GM12892 (cell line): ENCODE measurements around the gene ZNF280C.
A peak's percentile ranks its signal among the peaks of the same experiment; 100 is the strongest.
"Not testable (repeated sequence)": the region's sequence is repeated elsewhere in the genome, so short reads cannot be mapped to it uniquely, and the experiment has no call there.

ENCODE experiments used
- DNase-seq: peaks from one replicate; pipeline ENCODE4 v3.0.0; 2011; ENCODE audit not compliant: insufficient read length
- FAIRE-seq: peaks from 2 replicates; lab custom pipeline; 2011; peaks lifted over from hg19 to GRCh38; lab: Jason Lieb, UNC
- POLR2A ChIP-seq: IDR thresholded peaks from 2 replicates; pipeline ENCODE4 v1.6.1; 2011; ENCODE audit warnings: low read depth, low read length, control low read depth
- POLR2AphosphoS5 ChIP-seq: IDR thresholded peaks from 2 replicates; pipeline ENCODE4 v1.6.1; 2011; ENCODE audit warnings: low read depth, low read length, control low read depth
- TAF1 ChIP-seq: IDR thresholded peaks from 2 replicates; pipeline ENCODE4 v1.6.1; 2011; ENCODE audit warnings: low read depth, mild to moderate bottlenecking, control low read depth, low read length, borderline replicate concordance

The ZNF280C gene

GRCh38 chrX:130253916-130254315 is 14.8 kb downstream of the ZNF280C start:
- TF ChIP-seq POLR2AphosphoS5: no peak
- TF ChIP-seq TAF1: no peak
- no peak for TF ChIP-seq POLR2A
- no peak for DNase-seq
- no peak for FAIRE-seq

- DNase-seq: no peak
- no peak for FAIRE-seq
- TF ChIP-seq POLR2AphosphoS5 (no peak), TAF1 (no peak), POLR2A (no peak)
Measured at GRCh38 chrX:130251671-130252070, 17.0 kb downstream of the ZNF280C start.

GRCh38 chrX:130247996-130248395 is 20.7 kb downstream of the ZNF280C start:
- DNase-seq (no peak), FAIRE-seq (no peak)
- TF ChIP-seq TAF1 (no peak), POLR2A (no peak), POLR2AphosphoS5 (no peak)

GRCh38 chrX:130246084-130246483 is 22.6 kb downstream of the ZNF280C start:
- no peak for FAIRE-seq
- DNase-seq: no peak
- TF ChIP-seq POLR2AphosphoS5: no peak
- TF ChIP-seq TAF1: no peak
- TF ChIP-seq POLR2A: no peak

- FAIRE-seq: no peak
- TF ChIP-seq POLR2A (no peak), POLR2AphosphoS5 (no peak), TAF1 (no peak)
Measured at GRCh38 chrX:130245441-130245840, 23.3 kb downstream of the ZNF280C start.

GRCh38 chrX:130231184-130231583 is 37.5 kb downstream of the ZNF280C start:
- FAIRE-seq, DNase-seq: not testable (repeated sequence)

More at GRCh38 chrX:130245441-130245840, 23.3 kb downstream of the ZNF280C start:
- DNase-seq: no peak

GRCh38 chrX:130228871-130229270 is 39.8 kb downstream of the ZNF280C start:
- FAIRE-seq (peak; percentile 24), DNase-seq (no peak)
- TF ChIP-seq POLR2A: no peak
- no peak for TF ChIP-seq POLR2AphosphoS5
- TF ChIP-seq TAF1: no peak

- DNase-seq (no peak), FAIRE-seq (peak; percentile 17)
Measured at GRCh38 chrX:130224810-130225209, 43.9 kb downstream of the ZNF280C start.

GRCh38 chrX:130216320-130216719 is 52.4 kb downstream of the ZNF280C start:
- DNase-seq: no peak
- no peak for TF ChIP-seq TAF1
- TF ChIP-seq POLR2A: no peak
- no peak for TF ChIP-seq POLR2AphosphoS5
- FAIRE-seq: peak; percentile 77

More at GRCh38 chrX:130224810-130225209, 43.9 kb downstream of the ZNF280C start:
- TF ChIP-seq POLR2A (no peak), TAF1 (no peak), POLR2AphosphoS5 (no peak)

GRCh38 chrX:130213376-130213775 is 55.3 kb downstream of the ZNF280C start:
- DNase-seq: no peak
- TF ChIP-seq TAF1: no peak
- no peak for TF ChIP-seq POLR2AphosphoS5
- TF ChIP-seq POLR2A: no peak
- FAIRE-seq: no peak

GRCh38 chrX:130212371-130212770 is 56.3 kb downstream of the ZNF280C start:
- TF ChIP-seq POLR2A: no peak
- no peak for TF ChIP-seq TAF1
- no peak for TF ChIP-seq POLR2AphosphoS5
- no peak for FAIRE-seq
- DNase-seq: no peak

- DNase-seq: no peak
- TF ChIP-seq POLR2AphosphoS5: no peak
- peak; percentile 27 for FAIRE-seq
Measured at GRCh38 chrX:130211415-130212186, 57.1 kb downstream of the ZNF280C start.
